Progenitor cell of endocrine pancreas (in vitro differentiated cells): ENCODE data around the gene LRBA. TPM values are rescaled to one million over a fixed set of nuclear protein-coding genes. Genes with fewer than 3 reads are reported as not detected.

Experiments
- DNase-seq: peaks from one replicate; pipeline ENCODE4 v3.0.0; 2021; ENCODE audit warnings: low spot score; ENCODE audit not compliant: unreplicated experiment
- H3K27ac Mint-ChIP-seq: 2 replicates; pipeline ENCODE4 v1.8.0; 2021; ENCODE audit warnings: mild to moderate bottlenecking, moderate library complexity, mixed read lengths
- H3K27me3 Mint-ChIP-seq: 2 replicates; pipeline ENCODE4 v1.8.0; 2021; ENCODE audit warnings: mixed read lengths
- H3K36me3 Mint-ChIP-seq: 2 replicates; pipeline ENCODE4 v1.8.0; 2022; ENCODE audit warnings: mixed read lengths; ENCODE audit not compliant: insufficient read depth
- H3K4me1 Mint-ChIP-seq: 2 replicates; pipeline ENCODE4 v1.8.0; 2021; ENCODE audit warnings: low read depth, mixed read lengths
- H3K4me3 Mint-ChIP-seq: 2 replicates; pipeline ENCODE4 v1.8.0; 2021; ENCODE audit warnings: low read depth, mild to moderate bottlenecking, moderate library complexity, mixed read lengths
- H3K9me3 Mint-ChIP-seq: 2 replicates; pipeline ENCODE4 v1.8.0; 2021; ENCODE audit warnings: low read depth, mixed read lengths
- CTCF ChIP-seq: fragments of 200-600 bp; sonication (generic); IDR thresholded peaks from one replicate; pipeline ENCODE4 v1.5.0; 2021; ENCODE audit warnings: antibody characterized with exemption, mild to moderate bottlenecking; ENCODE audit not compliant: unreplicated experiment
- total RNA-seq: library from RNA; stranded (reverse); gene quantifications from 2 replicates; pipeline ENCODE4 v1.2.1, GENCODE V29; 2021

Gene LRBA
- total RNA-seq, 1 donor from 2014 or later: 95.2 TPM

GRCh38 chr4:150411520-150411919 lies 603.6 kb downstream of the LRBA start:
- H3K4me1 Mint-ChIP-seq: peaks cover 2% of the 10 kb centered on the region
- H3K27me3 Mint-ChIP-seq: no peaks in the 10 kb centered on the region
- peak overlapping the region; percentile 2 for H3K27ac Mint-ChIP-seq
- TF ChIP-seq CTCF: no peak
- peaks cover 3% of the 10 kb centered on the region for H3K36me3 Mint-ChIP-seq
- no peak for DNase-seq
- H3K9me3 Mint-ChIP-seq: no peaks in the 10 kb centered on the region
- H3K4me3 Mint-ChIP-seq: no peak overlapping the region

GRCh38 chr4:150402871-150403272 lies 612.2 kb downstream of the LRBA start:
- H3K27ac Mint-ChIP-seq: no peak overlapping the region
- H3K4me3 Mint-ChIP-seq: no peak overlapping the region
- no peak for TF ChIP-seq CTCF
- no peaks in the 10 kb centered on the region for H3K4me1 Mint-ChIP-seq
- no peak for DNase-seq
- peaks cover 4% of the 10 kb centered on the region for H3K36me3 Mint-ChIP-seq
- no peaks in the 10 kb centered on the region for H3K27me3 Mint-ChIP-seq
- no peaks in the 10 kb centered on the region for H3K9me3 Mint-ChIP-seq

GRCh38 chr4:150401083-150401687 lies 613.9 kb downstream of the LRBA start:
- peaks cover 4% of the 10 kb centered on the region for H3K36me3 Mint-ChIP-seq

GRCh38 chr4:150395872-150396271 lies 619.2 kb downstream of the LRBA start:
- no peak for TF ChIP-seq CTCF
- H3K36me3 Mint-ChIP-seq: peaks cover 17% of the 10 kb centered on the region
- H3K9me3 Mint-ChIP-seq: peaks cover 9% of the 10 kb centered on the region
- no peaks in the 10 kb centered on the region for H3K4me1 Mint-ChIP-seq
- no peak overlapping the region for H3K27ac Mint-ChIP-seq
- no peak overlapping the region for H3K4me3 Mint-ChIP-seq
- H3K27me3 Mint-ChIP-seq: no peaks in the 10 kb centered on the region
- no peak for DNase-seq

More at GRCh38 chr4:150401083-150401687, 613.9 kb downstream of the LRBA start:
- DNase-seq: no peak
- Mint-ChIP-seq H3K9me3 (no peaks in the 10 kb centered on the region), H3K27ac (no peak overlapping the region), H3K27me3 (no peaks in the 10 kb centered on the region), H3K4me3 (no peak overlapping the region), H3K4me1 (no peaks in the 10 kb centered on the region)
- no peak for TF ChIP-seq CTCF

GRCh38 chr4:150394046-150394445 lies 621.0 kb downstream of the LRBA start:
- TF ChIP-seq CTCF: no peak
- DNase-seq: no peak
- no peak overlapping the region for H3K4me3 Mint-ChIP-seq
- peaks cover 9% of the 10 kb centered on the region for H3K9me3 Mint-ChIP-seq
- H3K4me1 Mint-ChIP-seq: no peaks in the 10 kb centered on the region
- H3K36me3 Mint-ChIP-seq: peaks cover 13% of the 10 kb centered on the region
- no peaks in the 10 kb centered on the region for H3K27me3 Mint-ChIP-seq
- H3K27ac Mint-ChIP-seq: no peak overlapping the region
